Occipital lobe (tissue), 3 donors: ENCODE data around the gene PKN1. TPM values are rescaled to one million over a fixed set of nuclear protein-coding genes. Genes with fewer than 3 reads are reported as not detected.

Source experiments
- DNase-seq: peaks from one replicate; lab custom pipeline; 2025; lab: John Stamatoyannopoulos, UW
- small RNA-seq: library from RNA; depleted of rRNA; stranded (forward); fragments of <200 nt; gene quantifications from one replicate; pipeline ENCODE3, GENCODE V24; 2014
- total RNA-seq: library from RNA; depleted of rRNA; stranded (reverse); fragments of >200 nt; gene quantifications from one replicate; pipeline ENCODE4 v1.2.3, GENCODE V29; 2014

PKN1 gene
- total RNA-seq, 1 donor from 2014 or later, result 86.3 TPM

DNA sequence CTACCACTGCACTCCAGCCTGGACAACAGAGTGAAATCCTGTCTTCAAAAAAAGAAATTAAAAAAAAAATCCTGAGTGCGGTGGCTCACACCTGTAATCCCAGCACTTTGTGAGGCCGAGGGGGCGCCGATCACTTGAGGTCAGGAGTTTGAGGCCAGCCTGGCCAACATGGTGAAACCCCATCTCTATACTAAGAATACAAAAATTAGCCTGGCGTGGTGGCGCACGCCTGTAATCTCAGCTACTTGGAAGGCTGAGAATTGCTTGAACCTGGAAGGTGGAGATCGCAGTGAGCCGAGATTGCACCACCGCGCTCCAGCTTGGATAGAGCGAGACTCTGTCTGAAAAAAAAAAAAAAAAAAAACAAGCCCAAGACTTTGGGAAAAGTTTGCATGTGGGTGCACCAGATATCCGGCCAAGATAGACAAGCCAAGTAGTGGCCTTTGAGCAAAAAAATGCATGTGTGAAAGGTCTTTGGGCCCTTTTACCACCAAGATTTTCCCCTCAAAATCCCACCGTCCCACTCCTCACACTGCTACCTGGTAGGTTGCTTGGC, 79.4 kb downstream of the PKN1 start:
- no peak for DNase-seq

DNA sequence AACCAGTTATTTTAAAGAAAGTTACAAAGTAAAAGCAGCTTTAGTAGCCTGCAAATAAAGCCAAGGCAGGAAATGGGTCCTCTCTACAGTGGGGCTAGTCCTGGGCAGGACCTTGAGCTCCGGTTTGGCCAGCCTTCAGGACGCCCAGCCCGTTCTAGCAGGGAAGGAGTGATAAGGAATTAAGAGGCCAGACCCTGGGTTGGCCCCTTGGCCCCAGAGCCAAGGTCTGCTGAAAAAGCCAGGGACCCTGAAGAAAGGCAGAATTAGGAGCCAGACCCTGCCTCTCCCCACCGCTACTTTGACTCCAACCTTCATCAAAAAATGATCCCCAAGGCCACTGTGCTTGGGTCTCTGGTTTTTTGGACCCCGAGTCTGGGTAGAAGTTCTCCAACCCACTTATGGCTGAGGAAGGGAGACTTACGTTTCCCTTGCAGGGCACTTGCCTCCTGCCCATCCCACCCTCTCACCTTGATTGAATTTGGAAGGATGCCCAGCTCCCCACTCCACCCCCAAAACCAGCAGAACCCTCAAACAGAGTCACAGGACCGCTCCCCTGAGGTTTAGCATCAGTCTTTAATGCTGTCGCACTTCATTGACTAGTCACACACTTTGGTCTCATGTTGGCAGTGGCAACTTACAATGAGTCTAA, 81.2 kb downstream of the PKN1 start:
- no peak for DNase-seq

DNA sequence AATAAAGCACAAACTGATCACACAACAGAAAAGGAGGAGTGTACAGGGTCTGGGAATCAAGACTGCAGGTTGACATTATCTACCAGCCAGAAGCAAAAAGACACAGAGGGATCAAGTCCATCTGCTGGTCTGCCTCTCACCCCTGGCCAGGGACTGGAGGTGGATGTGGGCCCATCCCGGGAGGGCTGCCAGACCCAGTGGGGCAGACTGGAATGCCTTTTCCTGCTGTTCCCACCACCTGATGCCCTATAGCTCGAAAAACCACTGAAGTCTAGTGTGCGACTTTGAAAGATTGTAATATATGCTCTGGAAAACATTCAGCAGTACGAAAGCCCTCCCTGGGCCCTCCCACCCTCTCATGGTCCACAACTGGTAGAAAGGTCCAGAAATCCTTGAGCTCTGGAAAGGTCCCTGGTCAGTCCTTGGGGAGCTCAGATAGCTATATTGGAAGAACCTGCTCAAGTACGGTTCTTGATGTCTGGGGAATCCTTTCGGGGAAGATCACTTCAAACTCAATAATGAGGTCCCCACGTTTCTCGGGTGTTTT, 82.5 kb downstream of the PKN1 start:
- DNase-seq, result no peak

DNA sequence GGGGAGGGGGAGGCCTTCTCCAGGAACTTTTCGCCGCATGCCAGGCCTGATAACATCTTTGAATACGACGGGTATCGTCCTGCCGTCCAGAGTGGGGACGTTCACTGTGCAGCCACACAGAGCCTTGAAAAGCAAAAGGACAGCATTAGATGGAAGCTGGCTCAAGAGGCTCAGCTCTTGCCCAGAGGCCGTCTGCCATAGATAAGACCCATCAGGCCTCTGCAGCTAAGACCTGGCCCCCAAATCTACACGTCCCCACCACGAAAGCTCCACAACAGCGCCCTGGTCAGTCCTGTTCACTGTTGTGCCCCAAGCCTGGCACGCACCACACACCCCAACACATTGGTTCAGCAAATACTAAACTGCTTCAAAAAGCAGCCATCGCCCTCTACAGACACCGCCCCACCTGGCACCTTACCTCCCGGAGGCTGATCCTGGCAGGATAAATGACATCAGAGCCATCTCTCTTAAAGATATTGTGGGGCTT, 83.0 kb downstream of the PKN1 start:
- DNase-seq, result no peak

DNA sequence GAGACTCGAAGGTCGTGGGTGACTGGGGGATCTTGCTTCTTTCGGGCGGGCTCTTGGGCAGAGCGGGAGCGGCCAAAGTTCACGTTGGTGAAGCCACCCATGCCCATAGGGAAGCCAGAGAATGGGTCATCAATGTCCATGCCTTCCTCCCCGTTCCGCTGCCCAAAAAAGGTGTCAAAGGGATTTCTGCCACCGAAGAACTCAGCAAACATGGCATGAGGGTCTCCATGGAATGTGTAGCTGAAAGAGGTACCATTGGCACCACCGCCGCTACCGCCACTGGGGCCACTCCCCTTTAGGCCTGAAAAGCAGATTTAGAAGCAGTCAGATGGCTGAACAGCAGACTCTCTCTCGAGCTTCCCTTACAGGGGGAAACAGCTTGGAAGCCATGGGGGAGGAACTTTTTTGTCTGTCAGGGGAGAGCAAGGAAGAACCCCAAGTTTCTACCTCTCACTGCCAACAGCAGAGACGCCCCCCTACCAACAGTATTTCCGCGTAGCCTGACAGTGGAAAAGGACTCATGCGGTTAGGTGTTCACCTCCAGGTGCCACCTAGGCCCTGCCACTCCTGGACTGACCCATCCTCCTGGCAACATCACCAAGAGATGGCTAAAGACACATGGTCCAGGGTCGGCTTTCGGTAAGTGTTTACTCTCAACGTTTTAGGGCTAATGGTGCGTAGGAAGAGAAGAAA, 83.8 kb downstream of the PKN1 start:
- DNase-seq, result no peak

DNA sequence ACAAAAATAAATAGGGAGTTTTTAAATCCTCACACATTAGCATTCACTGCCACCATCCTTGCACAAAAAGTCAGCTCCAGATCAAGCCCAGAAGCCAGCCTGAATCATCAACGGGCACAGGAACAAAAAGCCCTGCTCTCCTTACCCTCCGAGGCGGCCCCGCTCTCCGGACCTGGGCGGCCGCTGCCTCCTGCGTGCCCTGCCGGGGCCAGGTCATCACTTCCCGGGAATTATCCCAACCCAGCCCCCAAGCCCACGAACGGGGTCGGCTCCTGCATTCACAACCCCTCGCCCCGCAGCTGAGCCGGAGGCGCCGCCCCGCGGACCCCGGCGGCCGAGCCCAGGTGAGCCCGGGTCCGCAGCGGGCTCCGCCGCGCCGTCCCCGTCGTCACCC, 84.3 kb downstream of the PKN1 start:
- DNase-seq, result no peak

DNA sequence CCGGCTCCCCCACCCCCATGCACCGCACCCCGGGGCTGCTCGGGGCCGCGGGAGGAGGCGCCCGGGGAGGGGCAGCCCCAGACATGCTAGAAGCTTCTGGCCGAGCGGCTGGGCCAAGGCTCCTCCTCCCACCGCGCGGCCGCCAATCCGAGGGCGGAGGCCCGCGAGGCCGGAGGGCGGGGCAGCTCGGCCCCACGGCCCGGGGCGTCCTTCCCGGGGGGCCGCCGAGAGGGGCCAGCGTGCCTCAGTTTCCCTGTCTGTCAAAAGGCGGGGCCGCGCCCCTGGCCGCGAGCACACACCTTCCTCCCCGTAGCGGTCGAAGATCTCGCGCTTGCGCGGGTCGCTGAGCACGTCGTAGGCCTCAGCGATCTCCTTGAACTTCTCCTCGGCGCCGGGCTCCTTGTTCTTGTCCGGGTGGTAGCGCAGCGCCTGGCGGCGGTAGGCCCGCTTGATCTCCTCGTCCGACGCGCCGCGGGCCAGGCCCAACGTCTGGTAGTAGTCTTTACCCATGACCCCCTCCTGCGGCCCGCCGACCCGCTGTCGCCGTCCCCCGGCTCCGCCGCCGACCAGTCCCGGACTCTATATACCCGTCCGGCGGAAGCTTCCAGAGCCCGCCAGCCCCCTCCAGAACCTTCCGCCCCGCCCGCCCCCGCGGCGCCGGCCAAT, 84.9 kb downstream of the PKN1 start, which contains the start of gene DNAJB1:
Gene DNAJB1, minus strand, starts transcription at position 558 of the 666 bp plus-strand sequence. Its CDS starts 48 bp downstream, at position 510.
- DNase-seq, result peak; percentile 76

DNA sequence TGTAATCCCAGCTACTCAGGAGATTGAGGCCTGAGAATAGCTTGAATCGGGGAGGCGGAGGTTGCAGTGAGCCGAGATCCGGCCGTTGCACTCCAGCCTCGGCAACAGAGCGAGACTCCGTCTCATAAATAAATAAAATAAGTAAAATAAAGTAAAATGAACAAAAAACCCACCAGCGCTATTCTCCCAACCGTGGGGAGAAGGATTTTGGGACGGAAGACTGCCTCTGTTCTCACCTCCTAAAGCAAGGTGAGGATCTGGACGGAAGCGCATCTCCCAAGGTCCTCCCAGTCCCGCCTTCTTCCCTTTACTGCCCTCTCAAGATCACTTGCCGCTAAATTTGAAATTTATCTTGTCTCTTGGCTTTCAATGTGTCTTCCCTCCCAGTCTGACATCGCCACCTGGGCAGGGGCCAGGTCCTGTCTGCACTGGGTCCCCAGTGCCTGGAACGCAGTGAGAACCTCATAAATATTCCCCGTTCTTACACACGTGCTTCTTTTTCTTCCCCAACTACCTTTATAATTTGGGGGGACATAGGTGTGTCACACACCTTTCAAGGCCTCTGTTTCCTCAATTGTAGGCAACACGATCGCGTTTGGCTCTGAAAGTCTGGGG, 86.2 kb downstream of the PKN1 start:
- no peak for DNase-seq

DNA sequence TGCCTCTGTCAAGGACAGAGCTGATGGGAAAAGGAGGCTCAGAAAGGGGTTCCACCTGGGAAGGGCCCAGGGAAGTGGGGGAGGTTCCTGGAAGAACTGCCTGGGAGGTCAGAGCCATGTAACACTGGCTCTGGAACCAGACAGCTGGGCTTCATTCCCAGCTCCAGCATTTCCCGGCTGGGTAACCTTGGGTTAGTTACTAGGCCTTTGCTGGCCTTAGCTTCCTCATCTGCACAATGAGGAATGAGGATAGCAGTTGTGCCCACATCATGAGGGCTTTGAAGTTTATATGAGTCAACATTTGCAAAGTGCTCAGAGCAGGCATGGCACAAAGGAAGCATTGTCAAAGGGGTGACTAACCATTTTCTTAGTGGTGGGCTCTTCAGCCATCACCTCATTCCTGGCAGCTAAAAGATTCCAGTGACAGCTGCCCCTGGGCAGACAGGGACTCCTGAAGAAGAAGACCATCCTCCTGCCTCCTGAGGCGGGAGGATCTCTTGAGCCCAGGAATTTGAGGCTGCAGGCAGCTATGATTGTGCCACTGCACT, 86.8 kb downstream of the PKN1 start:
- DNase-seq, result no peak

DNA sequence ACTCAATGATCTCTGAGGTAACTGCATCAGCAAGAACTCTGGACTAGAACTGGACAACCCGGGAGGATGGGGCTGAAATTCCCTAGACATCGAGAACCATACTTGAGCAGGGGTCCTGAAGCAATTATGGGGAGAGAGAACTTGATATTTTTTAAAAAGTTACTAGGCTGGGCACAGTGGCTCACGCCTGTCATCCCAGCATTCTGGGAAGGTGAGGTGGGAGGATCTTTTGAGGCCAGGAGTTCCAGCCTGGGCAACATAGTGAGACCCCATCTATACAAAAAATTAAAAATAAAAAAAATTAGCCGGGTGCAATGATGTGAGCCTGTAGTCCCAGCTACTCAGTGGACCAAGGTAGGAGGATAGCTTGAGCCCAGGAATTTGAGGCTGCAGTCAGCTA, 87.4 kb downstream of the PKN1 start:
- DNase-seq, result no peak

Small RNA genes lying within 50 kb of the gene (small RNA-seq; reads per million reads assigned to genes)
- gene SNRPGP15, result not detected

Other genes starting within 250 kb of the PKN1 start
- 47.9 TPM for gene ADGRL1, start 227.1 kb upstream of the PKN1 start, total RNA-seq
- gene ADGRE5, start 51.9 kb upstream of the PKN1 start, total RNA-seq, result 1.2 TPM
- 26.2 TPM for gene DDX39A, start 14.0 kb upstream of the PKN1 start, total RNA-seq
- not detected for gene PTGER1, start 42.0 kb downstream of the PKN1 start, total RNA-seq
- gene GIPC1, start 62.8 kb downstream of the PKN1 start, total RNA-seq, result 28.4 TPM
- 33.5 TPM for gene DNAJB1, start 85.1 kb downstream of the PKN1 start, total RNA-seq
- 12.8 TPM for gene TECR, start 96.3 kb downstream of the PKN1 start, total RNA-seq
- gene NDUFB7, start 138.8 kb downstream of the PKN1 start, total RNA-seq, result 102 TPM
- 0.31 TPM for gene CLEC17A, start 149.8 kb downstream of the PKN1 start, total RNA-seq
- gene ADGRE3, start 241.5 kb downstream of the PKN1 start, total RNA-seq, result not detected